NCI-H2107 (cell line): Measurements from ENCODE around the gene SEMA5A.

ENCODE experiments used
- DNase-seq: peaks from one replicate; lab custom pipeline; 2025; lab: John Stamatoyannopoulos, UW

Gene SEMA5A

GRCh38 chr5:9112520-9113291, 433.2 kb downstream of the SEMA5A start:
- no peak for DNase-seq

GRCh38 chr5:9108162-9108561, 437.7 kb downstream of the SEMA5A start:
- no peak for DNase-seq

- DNase-seq: no peak
Observed at GRCh38 chr5:9105851-9106250, 440.0 kb downstream of the SEMA5A start.

GRCh38 chr5:9104571-9105339, 441.1 kb downstream of the SEMA5A start:
- DNase-seq: no peak

- no peak for DNase-seq
Observed at GRCh38 chr5:9103290-9103689, 442.6 kb downstream of the SEMA5A start.

GRCh38 chr5:9099689-9100088, 446.2 kb downstream of the SEMA5A start:
- DNase-seq: no peak

GRCh38 chr5:9098990-9099389, 446.9 kb downstream of the SEMA5A start:
- no peak for DNase-seq

- no peak for DNase-seq
Observed at GRCh38 chr5:9094582-9094981, 451.3 kb downstream of the SEMA5A start.

GRCh38 chr5:9091896-9092662, 453.8 kb downstream of the SEMA5A start:
- DNase-seq: no peak

GRCh38 chr5:9090381-9091026, 455.4 kb downstream of the SEMA5A start:
- no peak for DNase-seq

- DNase-seq: no peak
Observed at GRCh38 chr5:9089893-9090292, 456.0 kb downstream of the SEMA5A start.

- DNase-seq: no peak
Observed at GRCh38 chr5:9082996-9083395, 462.9 kb downstream of the SEMA5A start.

- DNase-seq: no peak
Observed at GRCh38 chr5:9072701-9073100, 473.2 kb downstream of the SEMA5A start.

- DNase-seq: no peak
Observed at GRCh38 chr5:9071524-9071923, 474.4 kb downstream of the SEMA5A start.

- no peak for DNase-seq
Observed at GRCh38 chr5:9071074-9071473, 474.8 kb downstream of the SEMA5A start.

- no peak for DNase-seq
Observed at GRCh38 chr5:9069650-9070049, 476.2 kb downstream of the SEMA5A start.

GRCh38 chr5:9067154-9067553, 478.7 kb downstream of the SEMA5A start:
- no peak for DNase-seq

- DNase-seq: no peak
Observed at GRCh38 chr5:9066349-9066748, 479.5 kb downstream of the SEMA5A start.

- no peak for DNase-seq
Observed at GRCh38 chr5:9063615-9064245, 482.1 kb downstream of the SEMA5A start.

GRCh38 chr5:9062873-9063272, 483.0 kb downstream of the SEMA5A start:
- DNase-seq: no peak

GRCh38 chr5:9059920-9060691, 485.8 kb downstream of the SEMA5A start:
- DNase-seq: no peak
